OCI-LY3 (cell line): Measurements from ENCODE around the gene PAWR.
"Not testable (repeated sequence)": the region's sequence is repeated elsewhere in the genome, so short reads cannot be mapped to it uniquely, and the experiment has no call there.

ENCODE experiments used
- H2AFZ ChIP-seq: fragments of 200-600, 300-600 bp; shearing (Covaris generic); 2 replicates; pipeline ENCODE4 v1.6.0; 2014; ENCODE audit warnings: antibody characterized with exemption, low read depth, low read length
- H3K27ac ChIP-seq: fragments of 200-600, 300-600 bp; sonication (generic); 2 replicates; pipeline ENCODE4 v1.5.1; 2014; ENCODE audit warnings: mild to moderate bottlenecking, low read length, moderate library complexity, mixed read lengths
- H3K27me3 ChIP-seq: fragments of 200-600, 300-600 bp; sonication (generic); 2 replicates; pipeline ENCODE4 v1.6.1; 2014; ENCODE audit warnings: low read depth, low read length, mixed read lengths
- H3K36me3 ChIP-seq: fragments of 200-600, 300-600 bp; sonication (generic); replicated peaks from 2 replicates; pipeline ENCODE3; 2014; ENCODE audit warnings: low read depth, low read length, mixed read lengths
- H3K4me1 ChIP-seq: fragments of 300-600, 200-600 bp; sonication (generic); 2 replicates; pipeline ENCODE4 v1.6.1; 2014; ENCODE audit warnings: low read length, mixed read lengths
- H3K4me2 ChIP-seq: fragments of 200-600, 300-600 bp; sonication (generic); 2 replicates; pipeline ENCODE4 v1.6.1; 2014; ENCODE audit warnings: low read length, mixed read lengths
- H3K4me3 ChIP-seq: fragments of 300-600, 200-600 bp; sonication (generic); 2 replicates; pipeline ENCODE4 v1.5.1; 2014; ENCODE audit warnings: antibody characterized with exemption, mild to moderate bottlenecking, low read length, moderate library complexity
- H3K79me2 ChIP-seq: fragments of 300-600, 200-600 bp; shearing (Covaris generic); 2 replicates; pipeline ENCODE4 v1.6.1; 2014; ENCODE audit warnings: mild to moderate bottlenecking, low read length, mixed read lengths
- H3K9ac ChIP-seq: fragments of 300-600, 200-600 bp; shearing (Covaris generic); 2 replicates; pipeline ENCODE4 v1.6.0; 2014; ENCODE audit warnings: mild to moderate bottlenecking, low read length, moderate library complexity
- H3K9me3 ChIP-seq: fragments of 200-600, 300-600 bp; shearing (Covaris generic); 2 replicates; pipeline ENCODE4 v1.6.1; 2014; ENCODE audit warnings: low read length, mixed read lengths; ENCODE audit not compliant: insufficient read depth
- H4K20me1 ChIP-seq: fragments of 200-600, 300-600 bp; sonication (generic); 2 replicates; pipeline ENCODE4 v1.6.1; 2016; ENCODE audit warnings: low read length, mixed read lengths; ENCODE audit not compliant: insufficient read depth
- EZH2phosphoT487 ChIP-seq: fragments of 200-600 bp; shearing (Covaris generic); IDR thresholded peaks from 2 replicates; pipeline ENCODE4 v1.6.1; 2018; ENCODE audit warnings: antibody characterized with exemption, mixed run types, low read depth
- TF ChIP-seq, protein P1 (sequence below): fragments of 200-600, 300-600 bp; sonication (generic); IDR thresholded peaks from 2 replicates; pipeline ENCODE4 v1.5.1; 2014; ENCODE audit warnings: antibody characterized with exemption, low read length, low read depth

The PAWR gene

DNA sequence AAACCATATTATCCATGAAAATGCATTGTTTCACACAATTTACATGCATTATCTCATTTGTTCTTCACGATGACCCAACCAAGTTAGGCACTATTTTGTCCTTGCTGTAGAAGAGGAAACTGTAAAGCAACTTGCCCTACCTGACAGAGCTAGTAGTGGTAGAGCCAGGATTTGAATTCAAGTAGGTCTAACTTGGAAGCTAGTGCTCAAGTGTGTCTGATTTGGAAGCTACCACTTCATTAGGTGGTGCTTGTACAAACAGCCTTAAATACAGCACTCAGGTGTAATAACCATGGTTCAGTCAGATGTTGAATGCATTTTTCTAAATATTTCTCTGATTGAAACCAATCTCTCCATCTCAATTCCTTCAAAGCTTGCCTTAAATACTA, 123.6 kb downstream of the PAWR start:
- no peak overlapping the region for H2AFZ ChIP-seq
- H3K4me3 ChIP-seq: no peak overlapping the region
- no peaks in the 10 kb centered on the region for H4K20me1 ChIP-seq
- 0 out of 2 replicates have a peak, but pooled peaks cover 3% of the 10 kb centered on the region for H3K4me1 ChIP-seq
- H3K79me2 ChIP-seq: no peaks in the 10 kb centered on the region
- no peaks in the 10 kb centered on the region for H3K27me3 ChIP-seq
- H3K9me3 ChIP-seq: no peaks in the 10 kb centered on the region
- TF ChIP-seq, protein P1, sequence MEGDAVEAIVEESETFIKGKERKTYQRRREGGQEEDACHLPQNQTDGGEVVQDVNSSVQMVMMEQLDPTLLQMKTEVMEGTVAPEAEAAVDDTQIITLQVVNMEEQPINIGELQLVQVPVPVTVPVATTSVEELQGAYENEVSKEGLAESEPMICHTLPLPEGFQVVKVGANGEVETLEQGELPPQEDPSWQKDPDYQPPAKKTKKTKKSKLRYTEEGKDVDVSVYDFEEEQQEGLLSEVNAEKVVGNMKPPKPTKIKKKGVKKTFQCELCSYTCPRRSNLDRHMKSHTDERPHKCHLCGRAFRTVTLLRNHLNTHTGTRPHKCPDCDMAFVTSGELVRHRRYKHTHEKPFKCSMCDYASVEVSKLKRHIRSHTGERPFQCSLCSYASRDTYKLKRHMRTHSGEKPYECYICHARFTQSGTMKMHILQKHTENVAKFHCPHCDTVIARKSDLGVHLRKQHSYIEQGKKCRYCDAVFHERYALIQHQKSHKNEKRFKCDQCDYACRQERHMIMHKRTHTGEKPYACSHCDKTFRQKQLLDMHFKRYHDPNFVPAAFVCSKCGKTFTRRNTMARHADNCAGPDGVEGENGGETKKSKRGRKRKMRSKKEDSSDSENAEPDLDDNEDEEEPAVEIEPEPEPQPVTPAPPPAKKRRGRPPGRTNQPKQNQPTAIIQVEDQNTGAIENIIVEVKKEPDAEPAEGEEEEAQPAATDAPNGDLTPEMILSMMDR: no peak
- TF ChIP-seq EZH2phosphoT487: no peak
- peaks cover 33% of the 10 kb centered on the region for H3K36me3 ChIP-seq
- H3K27ac ChIP-seq: no peak overlapping the region
- no peak overlapping the region for H3K9ac ChIP-seq
- no peak overlapping the region for H3K4me2 ChIP-seq

DNA sequence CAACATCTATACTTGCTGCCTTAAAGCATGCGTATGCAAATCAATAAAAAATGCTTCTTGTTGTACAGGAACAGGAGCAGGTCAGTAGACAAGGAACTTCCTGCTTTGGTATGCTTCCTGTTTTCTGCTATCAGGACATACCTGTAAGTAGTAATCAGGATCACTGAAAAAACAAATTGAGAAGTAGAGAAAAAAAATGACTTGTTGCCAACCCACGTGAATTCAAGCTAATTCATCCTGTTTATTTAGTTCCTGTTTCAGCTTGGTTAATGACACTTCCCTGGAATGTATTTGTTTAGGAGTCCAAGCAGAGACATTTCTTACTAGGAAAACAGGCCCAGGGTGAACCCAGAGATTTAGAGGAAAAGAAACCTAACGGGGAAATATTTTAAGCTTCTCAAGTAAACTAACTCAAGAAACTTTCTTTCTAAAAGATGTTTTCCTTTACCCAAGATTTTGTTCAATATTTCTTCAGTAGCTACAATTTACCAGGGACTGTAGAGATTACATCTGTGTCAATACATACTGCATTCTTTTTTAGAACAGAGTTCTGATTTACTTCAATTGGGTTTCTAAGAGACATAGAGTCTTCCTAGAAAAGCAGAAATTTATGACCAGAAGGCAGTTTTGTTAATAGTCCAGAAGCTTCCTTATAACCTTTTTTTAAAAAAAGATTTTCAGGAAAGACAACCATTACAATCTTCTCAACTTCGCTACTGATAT, 124.2 kb downstream of the PAWR start:
- Histone ChIP-seq H3K27me3 (no peaks in the 10 kb centered on the region), H2AFZ (no peak overlapping the region), H3K36me3 (peaks cover 30% of the 10 kb centered on the region), H3K4me1 (0 out of 2 replicates have a peak, but pooled peaks cover 3% of the 10 kb centered on the region), H3K9ac (no peak overlapping the region), H3K27ac (no peak overlapping the region), H4K20me1 (no peaks in the 10 kb centered on the region), H3K4me2 (no peak overlapping the region), H3K79me2 (no peaks in the 10 kb centered on the region), H3K9me3 (no peaks in the 10 kb centered on the region), H3K4me3 (no peak overlapping the region)
- TF ChIP-seq, protein P1: no peak
- TF ChIP-seq EZH2phosphoT487: no peak

DNA sequence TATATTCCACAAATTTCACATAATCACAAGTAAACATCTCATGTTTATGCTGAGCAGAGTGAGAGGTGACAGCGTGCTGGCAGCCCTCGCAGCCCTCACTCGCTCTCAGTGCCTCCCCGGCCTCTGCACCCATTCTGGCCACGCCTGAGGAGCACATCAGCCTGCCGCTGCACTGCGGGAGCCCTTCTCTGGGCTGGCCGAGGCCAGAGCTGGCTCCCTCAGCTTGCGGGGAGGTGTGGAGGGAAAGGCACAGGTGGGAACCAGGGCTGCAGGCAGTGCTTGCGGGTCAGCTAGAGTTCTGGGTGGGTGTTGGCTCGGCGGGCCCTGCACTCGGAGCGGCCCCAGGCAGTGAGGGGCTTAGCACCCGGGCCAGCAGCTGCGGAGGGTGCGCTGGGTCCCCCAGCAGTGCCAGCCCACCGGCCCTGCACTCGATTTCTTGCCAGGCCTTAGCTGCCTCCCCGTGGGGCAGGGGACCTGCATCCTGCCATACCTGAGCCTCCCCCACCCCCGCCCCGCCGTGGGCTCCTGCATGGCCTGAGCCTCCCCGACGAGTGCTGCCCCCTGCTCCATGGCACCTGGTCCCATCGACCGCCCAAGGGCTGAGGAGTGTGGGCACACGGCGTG, 125.9 kb downstream of the PAWR start:
- H3K36me3 ChIP-seq: peaks cover 40% of the 10 kb centered on the region
- not testable (repeated sequence) for H3K4me3 ChIP-seq, H3K27ac ChIP-seq, H3K27me3 ChIP-seq, H3K79me2 ChIP-seq, H3K4me2 ChIP-seq, H3K9me3 ChIP-seq, H3K4me1 ChIP-seq, H2AFZ ChIP-seq, H4K20me1 ChIP-seq, H3K9ac ChIP-seq

DNA sequence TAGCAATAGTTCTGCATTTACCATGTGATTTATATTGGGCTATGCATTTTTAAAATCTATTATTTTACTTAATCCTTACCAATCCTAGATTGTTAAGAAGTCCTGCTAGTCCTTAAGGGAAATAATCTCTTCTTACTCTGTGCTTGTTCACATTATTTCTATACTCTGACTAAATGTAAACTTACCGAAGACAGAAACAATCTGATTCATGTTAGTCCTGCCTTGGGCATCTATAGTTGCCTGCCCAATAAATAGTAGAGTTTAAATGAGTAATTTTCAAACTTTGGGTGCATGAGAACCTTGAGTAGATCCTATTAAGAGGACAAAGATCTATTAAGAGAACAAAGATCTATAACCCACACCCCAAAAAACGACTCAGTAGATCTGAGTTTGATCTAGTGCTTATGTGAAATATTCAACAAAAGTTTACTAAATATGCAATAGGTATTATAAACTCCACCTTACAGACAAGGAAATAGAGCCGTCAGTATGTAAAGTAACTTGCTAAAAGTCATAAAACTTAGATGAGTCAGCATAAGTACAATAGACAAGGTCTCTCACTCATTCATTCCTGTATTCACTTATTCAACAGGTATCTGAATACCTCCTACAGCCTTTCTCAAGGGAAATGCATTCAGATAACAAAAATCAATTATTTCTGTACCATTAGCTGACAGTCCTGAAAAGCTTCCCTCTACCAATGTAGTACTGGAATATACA, 127.6 kb downstream of the PAWR start:
- Histone ChIP-seq H3K9me3 (no peaks in the 10 kb centered on the region), H4K20me1 (no peaks in the 10 kb centered on the region), H3K9ac (no peak overlapping the region), H3K79me2 (no peaks in the 10 kb centered on the region), H3K4me1 (0 out of 2 replicates have a peak, but pooled peaks cover 3% of the 10 kb centered on the region), H3K4me2 (no peak overlapping the region), H3K4me3 (no peak overlapping the region), H3K36me3 (peaks cover 37% of the 10 kb centered on the region), H3K27me3 (no peaks in the 10 kb centered on the region), H3K27ac (no peak overlapping the region), H2AFZ (no peak overlapping the region)
- TF ChIP-seq, protein P1: no peak
- no peak for TF ChIP-seq EZH2phosphoT487
